SKM-1 treated with dmso at 0.1 percent for 144 hours (cell line): Measurements from ENCODE around the gene CAMK2A.

ENCODE experiments used
- DNase-seq: peaks from one replicate; lab custom pipeline; 2025; ENCODE audit not compliant: unreplicated experiment; lab: John Stamatoyannopoulos, UW

Gene CAMK2A

DNA sequence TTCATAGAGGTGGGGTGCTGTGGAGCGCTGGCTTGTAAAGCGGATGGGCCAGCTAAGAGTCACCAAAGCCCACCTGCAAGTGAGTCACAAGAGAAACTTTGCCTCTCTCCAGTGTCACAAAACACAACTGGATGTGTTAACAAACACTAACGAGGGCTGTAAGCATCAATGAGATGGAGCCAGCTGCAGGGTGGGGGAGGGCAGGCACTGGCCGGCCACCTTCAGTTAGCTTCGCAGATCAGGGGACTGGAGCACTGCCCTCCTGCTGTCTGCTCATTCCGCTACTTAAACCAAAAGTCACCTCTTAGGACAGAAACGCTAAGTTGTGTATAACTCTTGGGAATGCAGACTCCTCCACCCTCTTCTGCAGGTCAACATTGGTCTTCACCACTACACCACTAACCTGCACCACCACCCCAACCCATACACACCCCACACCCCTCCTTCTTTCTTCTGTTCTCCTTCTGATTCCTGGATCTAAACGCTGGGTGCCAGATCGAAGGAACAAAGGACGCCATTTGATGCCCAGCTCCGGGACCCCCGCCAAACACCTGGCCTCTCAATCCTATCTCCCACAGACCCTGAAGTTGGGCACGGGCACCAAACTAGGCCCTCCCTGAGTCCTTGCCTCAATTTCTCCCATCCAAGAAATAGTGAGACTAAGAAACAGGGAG lies 11.1 kb upstream of the CAMK2A start:
- no peak for DNase-seq

DNA sequence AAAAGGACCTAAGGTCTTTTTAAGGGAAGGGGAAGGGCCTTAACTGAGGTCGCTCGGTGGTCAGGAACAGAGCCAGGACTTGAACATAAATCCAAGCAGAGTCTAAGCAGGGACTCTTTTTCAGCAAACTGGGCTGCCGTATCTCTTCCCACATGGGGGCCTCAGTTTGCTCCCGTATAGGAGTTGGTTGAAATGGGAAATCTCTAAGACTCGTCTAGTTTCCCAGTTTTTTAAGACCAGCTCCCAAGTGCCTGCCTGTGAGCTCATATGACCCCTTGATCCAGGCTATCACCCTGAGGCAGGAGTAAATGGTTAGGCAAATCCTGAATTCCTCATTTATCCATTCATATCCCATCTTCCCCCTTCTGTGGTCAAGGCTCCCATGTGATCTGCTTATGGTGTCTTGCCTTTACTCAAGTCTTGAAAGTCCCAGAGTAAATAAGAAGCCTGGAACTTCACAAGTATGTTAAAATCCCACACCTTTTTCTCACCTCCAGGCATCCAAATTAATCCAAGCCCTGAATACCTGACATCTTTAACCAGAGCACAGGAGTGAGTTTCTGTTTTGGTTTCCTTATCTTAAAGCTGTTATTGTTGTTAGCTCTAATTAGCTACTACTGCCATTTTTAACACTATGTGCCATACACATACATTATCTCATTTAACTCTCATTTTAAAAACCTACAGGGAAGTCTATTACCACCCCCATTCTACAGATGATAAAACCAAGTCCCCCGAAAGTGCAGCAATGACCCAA lies 10.2 kb upstream of the CAMK2A start:
- DNase-seq = no peak

- no peak for DNase-seq
Observed at GRCh38 chr5:150298701-150299451, 9.3 kb upstream of the CAMK2A start.

- DNase-seq = no peak
Observed at GRCh38 chr5:150297934-150298595, 8.5 kb upstream of the CAMK2A start.

- DNase-seq = no peak
Observed at GRCh38 chr5:150297236-150297890, 7.8 kb upstream of the CAMK2A start.

DNA sequence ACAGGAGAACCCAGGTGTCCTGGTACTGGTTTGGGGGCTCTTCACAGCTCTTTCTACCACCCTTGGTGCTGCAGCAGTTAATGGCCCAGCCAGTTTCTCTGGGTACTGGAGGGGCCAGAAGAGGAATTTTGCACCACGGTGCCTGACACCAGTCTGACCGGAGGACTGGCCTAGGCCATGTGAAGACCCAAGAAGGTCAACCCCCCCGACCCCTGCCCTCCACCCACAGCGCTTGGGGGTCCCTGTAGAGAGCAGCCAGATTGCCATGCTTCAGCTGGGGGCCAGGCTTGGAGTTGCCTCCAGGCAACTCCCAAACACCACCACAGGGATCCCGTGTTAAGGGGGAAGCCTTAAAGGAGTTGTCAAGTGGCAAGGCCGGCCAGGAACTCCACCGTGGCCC lies 6.9 kb upstream of the CAMK2A start:
- DNase-seq = no peak

GRCh38 chr5:150295741-150296486 lies 6.3 kb upstream of the CAMK2A start:
- no peak for DNase-seq

- DNase-seq = no peak
Observed at GRCh38 chr5:150295172-150295634, 5.6 kb upstream of the CAMK2A start.

- DNase-seq = no peak
Observed at GRCh38 chr5:150294551-150295071, 5.0 kb upstream of the CAMK2A start.

- DNase-seq = no peak
Observed at GRCh38 chr5:150293091-150293941, 3.7 kb upstream of the CAMK2A start.

- peak; percentile 16 for DNase-seq
Observed at GRCh38 chr5:150291388-150292385, 2.1 kb upstream of the CAMK2A start.

DNA sequence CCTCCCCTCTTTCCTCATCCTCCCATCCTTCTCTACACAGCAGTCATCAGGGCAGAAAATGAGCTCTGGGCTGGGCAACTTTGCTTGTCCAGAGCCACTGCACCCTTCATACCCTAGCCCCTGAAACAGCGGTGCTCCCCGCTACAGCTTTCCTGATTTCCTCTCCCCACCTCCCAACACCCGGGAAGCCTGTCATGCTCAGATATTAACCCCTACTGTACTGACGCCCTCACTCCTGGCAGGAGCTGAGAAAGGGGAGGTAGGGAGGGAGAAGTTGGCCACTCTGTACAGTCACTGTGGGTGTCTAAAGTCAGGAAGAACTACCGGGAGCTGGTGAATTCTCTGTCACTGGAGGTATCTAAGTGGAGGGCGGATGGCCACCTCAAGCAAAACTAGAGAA lies 782 bp downstream of the CAMK2A start:
- no peak for DNase-seq

DNA sequence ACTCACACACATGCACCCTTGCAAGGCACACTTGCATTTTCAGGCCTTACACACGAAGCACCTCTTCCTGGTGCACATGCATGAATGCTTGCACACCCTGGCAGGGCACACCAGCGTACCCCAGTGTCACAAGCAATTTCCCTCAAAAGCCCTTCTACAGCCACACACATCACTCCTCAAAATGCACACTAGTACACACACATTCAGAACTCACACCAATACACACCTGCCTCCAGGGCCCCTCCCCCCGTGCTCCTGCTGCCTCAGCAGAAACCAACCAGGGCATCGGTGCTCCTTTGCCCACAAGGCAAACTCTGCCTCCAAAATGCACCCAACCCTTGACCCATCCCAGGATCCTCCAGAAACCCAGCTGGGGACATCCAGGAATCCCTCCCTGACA lies 1.2 kb downstream of the CAMK2A start:
- no peak for DNase-seq

- no peak for DNase-seq
Observed at GRCh38 chr5:150286820-150287219, 2.8 kb downstream of the CAMK2A start.

GRCh38 chr5:150285114-150285513 lies 4.5 kb downstream of the CAMK2A start:
- no peak for DNase-seq

DNA sequence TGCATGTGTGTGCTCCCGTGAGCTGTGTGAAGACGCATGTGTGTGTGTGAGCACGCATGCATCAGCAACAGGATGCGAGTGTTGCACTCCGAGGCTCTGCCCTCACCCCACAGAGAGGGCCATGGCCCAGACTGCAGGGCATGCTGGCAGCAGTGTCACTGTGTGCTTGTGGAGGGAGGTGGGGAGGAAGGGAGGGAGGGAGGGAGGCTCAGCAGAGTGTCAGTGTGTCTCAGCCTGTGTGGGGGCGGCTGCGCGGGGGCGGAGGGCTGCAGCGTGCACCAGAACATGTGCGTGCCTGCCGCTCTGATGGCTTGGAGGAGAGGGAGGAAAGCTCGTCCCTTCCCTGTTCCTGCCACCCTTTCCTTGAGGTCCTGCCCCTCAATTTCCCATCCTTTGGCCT lies 5.3 kb downstream of the CAMK2A start:
- DNase-seq = no peak

DNA sequence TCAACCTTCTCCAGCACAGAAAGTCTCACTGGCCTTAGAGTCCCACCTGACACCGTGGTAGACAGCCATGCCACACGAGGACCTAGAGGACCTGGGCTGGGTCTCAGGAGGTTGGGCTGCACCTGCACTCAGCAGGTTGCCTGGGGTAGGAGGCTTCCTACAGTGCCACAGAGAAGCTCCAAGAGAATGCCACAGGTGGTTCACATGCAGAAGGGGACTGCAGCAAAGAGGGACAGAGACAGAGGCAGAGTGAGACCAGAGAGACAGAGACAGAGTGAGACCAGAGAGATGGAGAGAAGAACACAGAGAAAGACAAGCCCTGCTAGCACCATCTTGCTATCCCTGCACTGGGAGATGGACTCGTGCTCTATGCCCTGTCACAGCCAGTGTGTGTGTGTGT lies 5.7 kb downstream of the CAMK2A start:
- DNase-seq = no peak

- no peak for DNase-seq
Observed at GRCh38 chr5:150281987-150282386, 7.6 kb downstream of the CAMK2A start.
